ENCODE data around the gene STXBP5L.
A peak's percentile ranks its signal among the peaks of the same experiment; 100 is the strongest.
"Not testable (repeated sequence)": the region's sequence is repeated elsewhere in the genome, so short reads cannot be mapped to it uniquely, and the experiment has no call there.

Gene STXBP5L

GRCh38 chr3:120894316-120895057 lies 13.5 kb upstream of the STXBP5L start:
- no peak for DNase-seq (ENCODE audit: low read depth)
- H3K4me3 ChIP-seq (ENCODE audit: low read depth, low read length): no peak overlapping the region
- no peak for TF ChIP-seq CTCF (conservative IDR thresholded peaks at IDR 0.05; ENCODE audit: low read depth, low read length)

- DNase-seq (ENCODE audit: low read depth); H3K4me3 ChIP-seq (ENCODE audit: low read depth, low read length): not testable (repeated sequence)
These were observed 6.3 kb upstream of the STXBP5L start for GRCh38 chr3:120901716-120902115.

GRCh38 chr3:120903221-120903620 lies 4.8 kb upstream of the STXBP5L start:
- no peak for TF ChIP-seq CTCF (conservative IDR thresholded peaks at IDR 0.05; ENCODE audit: low read depth, low read length)
- H3K4me3 ChIP-seq (ENCODE audit: low read depth, low read length): no peak overlapping the region
- DNase-seq (ENCODE audit: low read depth): no peak

- no peak for DNase-seq (ENCODE audit: low read depth)
These were observed 361 bp upstream of the STXBP5L start for GRCh38 chr3:120907659-120908029.

GRCh38 chr3:120908795-120909601 lies 993 bp downstream of the STXBP5L start:
- no peak for DNase-seq (ENCODE audit: low read depth)
- peak overlapping the region; percentile 43 for H3K4me3 ChIP-seq (ENCODE audit: low read depth, low read length)
- TF ChIP-seq CTCF (conservative IDR thresholded peaks at IDR 0.05; ENCODE audit: low read depth, low read length): no peak

More at GRCh38 chr3:120907659-120908029, 361 bp upstream of the STXBP5L start:
- no peak overlapping the region for H3K4me3 ChIP-seq (ENCODE audit: low read depth, low read length)
- no peak for TF ChIP-seq CTCF (conservative IDR thresholded peaks at IDR 0.05; ENCODE audit: low read depth, low read length)

GRCh38 chr3:120909602-120909878 lies 1.5 kb downstream of the STXBP5L start:
- H3K4me3 ChIP-seq (ENCODE audit: low read depth, low read length): no peak overlapping the region
- TF ChIP-seq CTCF (conservative IDR thresholded peaks at IDR 0.05; ENCODE audit: low read depth, low read length): no peak

GRCh38 chr3:120926146-120926545 lies 18.1 kb downstream of the STXBP5L start:
- TF ChIP-seq CTCF (conservative IDR thresholded peaks at IDR 0.05; ENCODE audit: low read depth, low read length): no peak
- H3K4me3 ChIP-seq (ENCODE audit: low read depth, low read length): no peak overlapping the region
- no peak for DNase-seq (ENCODE audit: low read depth)

More at GRCh38 chr3:120909602-120909878, 1.5 kb downstream of the STXBP5L start:
- DNase-seq (ENCODE audit: low read depth): no peak
